ENCODE measurements around the gene TSPAN17.

The TSPAN17 gene

DNA sequence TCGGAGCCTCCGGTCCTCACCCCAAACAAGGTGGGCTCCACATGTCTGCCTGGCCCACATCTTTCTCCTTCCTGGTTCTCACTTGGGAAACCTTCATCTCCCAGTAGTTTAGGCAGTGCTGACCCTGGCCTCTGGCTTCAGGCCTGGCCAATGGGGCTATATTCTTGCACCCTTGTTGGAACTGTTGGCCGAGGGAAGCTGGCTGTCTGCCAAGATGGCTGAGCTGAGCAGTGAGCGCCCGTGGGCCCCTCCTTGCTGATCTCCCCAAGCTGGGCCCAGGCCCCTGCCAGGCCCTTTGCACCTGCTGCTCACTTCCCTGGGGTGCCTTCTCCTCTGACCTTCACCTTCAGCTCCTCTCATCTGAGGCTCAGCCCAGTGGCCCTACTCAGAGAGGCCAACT is 31.3 kb downstream of the TSPAN17 start:
- H3K4me3 ChIP-seq (ENCODE audit: low read depth, low read length, poor library complexity, severe bottlenecking), result no peak overlapping the region
- H3K9ac ChIP-seq (ENCODE audit: low read length), result no peak overlapping the region

DNA sequence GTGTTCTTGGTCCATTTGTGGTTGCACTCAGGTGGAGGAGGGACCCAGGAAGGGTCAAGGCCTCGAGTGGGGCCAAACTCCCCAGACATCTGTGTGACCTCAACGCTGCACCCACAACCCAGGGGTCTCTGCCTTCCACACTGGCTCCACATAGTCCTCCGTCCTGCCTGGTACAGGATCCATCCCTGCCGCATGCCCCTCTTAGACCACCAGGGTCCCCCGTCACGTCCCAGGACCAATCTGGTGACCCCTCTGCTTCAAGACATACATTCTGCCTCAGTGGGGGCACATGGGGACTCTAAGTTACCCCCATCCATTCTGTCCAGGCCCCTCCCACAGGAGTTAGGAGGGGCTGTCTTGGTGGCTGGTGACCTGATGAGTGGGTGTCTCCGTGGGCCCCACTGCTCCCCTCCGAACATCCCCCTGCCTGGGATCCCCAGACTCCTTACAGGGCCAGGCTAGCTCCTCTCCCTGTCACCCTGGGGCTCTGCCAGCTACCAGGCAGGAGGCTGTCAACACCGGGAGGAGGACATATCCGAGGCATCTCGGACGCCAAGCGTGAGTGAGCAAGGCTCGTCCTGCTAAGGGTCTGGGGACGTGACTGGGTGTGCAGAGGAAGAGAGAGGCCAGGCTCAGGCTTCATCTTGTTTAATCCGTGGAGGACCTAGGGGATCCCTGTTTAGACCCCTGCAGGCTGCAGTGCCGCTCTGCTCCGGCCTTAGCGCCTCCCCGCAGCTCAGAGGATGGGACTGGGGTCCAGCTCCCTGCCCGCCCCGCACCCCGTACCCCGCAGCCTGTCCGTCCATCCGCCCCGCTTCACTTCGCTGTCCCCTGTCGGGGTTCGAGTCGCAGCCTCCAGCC is 32.3 kb downstream of the TSPAN17 start:
- no peaks in the 10 kb centered on the region for H3F3A ChIP-seq (ENCODE audit: insufficient read depth, low read length)
- no peak overlapping the region for H2AFZ ChIP-seq (ENCODE audit: low read length)
- H3K9me3 ChIP-seq (ENCODE audit: low read length), result no peaks in the 10 kb centered on the region
- H3K9me2 ChIP-seq (ENCODE audit: low read depth, low read length), result no peaks in the 10 kb centered on the region
- H3K9ac ChIP-seq (ENCODE audit: low read length), result no peak overlapping the region
- H3K4me1 ChIP-seq (ENCODE audit: insufficient read depth, low read length, severe bottlenecking), result no peaks in the 10 kb centered on the region
- H3K27me3 ChIP-seq (ENCODE audit: insufficient read depth, low read length), result no peaks in the 10 kb centered on the region; the same call in none of the 2 replicates
- no peaks in the 10 kb centered on the region for H3K79me2 ChIP-seq (ENCODE audit: insufficient read depth, low read length)
- no peak overlapping the region for H3K4me2 ChIP-seq (ENCODE audit: low read length)
- H3K4me3 ChIP-seq (ENCODE audit: low read depth, low read length, poor library complexity, severe bottlenecking), result no peak overlapping the region
- no peaks in the 10 kb centered on the region for H4K20me1 ChIP-seq (ENCODE audit: insufficient read depth, low read length)
- no peaks in the 10 kb centered on the region for H3K36me3 ChIP-seq (ENCODE audit: insufficient read depth, low read length)
- TF ChIP-seq EZH2 (IDR thresholded peaks at IDR 0.05; ENCODE audit: borderline replicate concordance, low read length), result no peak
- TF ChIP-seq, protein P1, sequence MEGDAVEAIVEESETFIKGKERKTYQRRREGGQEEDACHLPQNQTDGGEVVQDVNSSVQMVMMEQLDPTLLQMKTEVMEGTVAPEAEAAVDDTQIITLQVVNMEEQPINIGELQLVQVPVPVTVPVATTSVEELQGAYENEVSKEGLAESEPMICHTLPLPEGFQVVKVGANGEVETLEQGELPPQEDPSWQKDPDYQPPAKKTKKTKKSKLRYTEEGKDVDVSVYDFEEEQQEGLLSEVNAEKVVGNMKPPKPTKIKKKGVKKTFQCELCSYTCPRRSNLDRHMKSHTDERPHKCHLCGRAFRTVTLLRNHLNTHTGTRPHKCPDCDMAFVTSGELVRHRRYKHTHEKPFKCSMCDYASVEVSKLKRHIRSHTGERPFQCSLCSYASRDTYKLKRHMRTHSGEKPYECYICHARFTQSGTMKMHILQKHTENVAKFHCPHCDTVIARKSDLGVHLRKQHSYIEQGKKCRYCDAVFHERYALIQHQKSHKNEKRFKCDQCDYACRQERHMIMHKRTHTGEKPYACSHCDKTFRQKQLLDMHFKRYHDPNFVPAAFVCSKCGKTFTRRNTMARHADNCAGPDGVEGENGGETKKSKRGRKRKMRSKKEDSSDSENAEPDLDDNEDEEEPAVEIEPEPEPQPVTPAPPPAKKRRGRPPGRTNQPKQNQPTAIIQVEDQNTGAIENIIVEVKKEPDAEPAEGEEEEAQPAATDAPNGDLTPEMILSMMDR (IDR thresholded peaks at IDR 0.05; ENCODE audit: low read length), result no peak
- H3K27ac ChIP-seq (ENCODE audit: low read depth, low read length, poor library complexity, severe bottlenecking), result no peak overlapping the region

More for the DNA sequence above, 31.3 kb downstream of the TSPAN17 start:
- H3K9me2 ChIP-seq (ENCODE audit: low read depth, low read length), result no peaks in the 10 kb centered on the region
- no peak overlapping the region for H2AFZ ChIP-seq (ENCODE audit: low read length)
- no peaks in the 10 kb centered on the region for H4K20me1 ChIP-seq (ENCODE audit: insufficient read depth, low read length)
- H3K9me3 ChIP-seq (ENCODE audit: low read length), result no peaks in the 10 kb centered on the region
- H3F3A ChIP-seq (ENCODE audit: insufficient read depth, low read length), result no peaks in the 10 kb centered on the region
- H3K36me3 ChIP-seq (ENCODE audit: insufficient read depth, low read length), result no peaks in the 10 kb centered on the region
- H3K4me1 ChIP-seq (ENCODE audit: insufficient read depth, low read length, severe bottlenecking), result no peaks in the 10 kb centered on the region
- H3K79me2 ChIP-seq (ENCODE audit: insufficient read depth, low read length), result no peaks in the 10 kb centered on the region
- no peak overlapping the region for H3K27ac ChIP-seq (ENCODE audit: low read depth, low read length, poor library complexity, severe bottlenecking)
- no peak overlapping the region for H3K4me2 ChIP-seq (ENCODE audit: low read length)
- TF ChIP-seq, protein P1 (IDR thresholded peaks at IDR 0.05; ENCODE audit: low read length), result no peak
- TF ChIP-seq EZH2 (IDR thresholded peaks at IDR 0.05; ENCODE audit: borderline replicate concordance, low read length), result no peak
- no peaks in the 10 kb centered on the region; the same call in none of the 2 replicates for H3K27me3 ChIP-seq (ENCODE audit: insufficient read depth, low read length)

DNA sequence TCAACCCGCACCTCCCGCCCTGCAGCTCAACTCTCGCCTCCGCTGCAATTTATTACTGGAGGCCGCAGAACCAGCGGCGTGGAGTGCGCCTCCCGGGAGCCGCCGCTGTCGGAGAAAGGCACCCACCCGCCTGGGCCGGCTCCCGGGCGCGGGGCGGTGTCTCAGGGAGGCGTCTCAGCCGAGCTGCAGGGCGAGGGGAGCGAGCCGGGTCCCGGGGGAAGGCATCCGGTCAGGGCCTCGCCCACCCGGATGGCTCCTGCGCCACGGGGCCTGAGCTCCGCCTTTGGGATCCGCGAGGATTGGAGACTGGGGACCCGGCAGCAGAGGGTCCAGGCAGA is 32.9 kb downstream of the TSPAN17 start:
- Histone ChIP-seq H3K79me2 (ENCODE audit: insufficient read depth, low read length) (no peaks in the 10 kb centered on the region), H3K36me3 (ENCODE audit: insufficient read depth, low read length) (no peaks in the 10 kb centered on the region; the same call in 1 of the 2 replicates), H3K4me3 (ENCODE audit: low read depth, low read length, poor library complexity, severe bottlenecking) (no peak overlapping the region), H2AFZ (ENCODE audit: low read length) (no peak overlapping the region), H4K20me1 (ENCODE audit: insufficient read depth, low read length) (no peaks in the 10 kb centered on the region), H3K27ac (ENCODE audit: low read depth, low read length, poor library complexity, severe bottlenecking) (no peak overlapping the region), H3K9ac (ENCODE audit: low read length) (no peak overlapping the region), H3F3A (ENCODE audit: insufficient read depth, low read length) (no peaks in the 10 kb centered on the region), H3K27me3 (ENCODE audit: insufficient read depth, low read length) (peaks cover 3% of the 10 kb centered on the region), H3K4me2 (ENCODE audit: low read length) (no peak overlapping the region), H3K9me2 (ENCODE audit: low read depth, low read length) (no peaks in the 10 kb centered on the region), H3K9me3 (ENCODE audit: low read length) (peaks cover 2% of the 10 kb centered on the region), H3K4me1 (ENCODE audit: insufficient read depth, low read length, severe bottlenecking) (no peaks in the 10 kb centered on the region)
- TF ChIP-seq, protein P1 (IDR thresholded peaks at IDR 0.05; ENCODE audit: low read length), result no peak
- no peak for TF ChIP-seq EZH2 (IDR thresholded peaks at IDR 0.05; ENCODE audit: borderline replicate concordance, low read length)

All from OCI-LY1 (cell line).